Measurements from ENCODE around the gene NTRK1. TPM values are rescaled to one million over a fixed set of nuclear protein-coding genes. Genes with fewer than 3 reads are reported as not detected.

The NTRK1 gene
- total RNA-seq, 1 donor from 2014 or later, result 6.6 TPM

DNA sequence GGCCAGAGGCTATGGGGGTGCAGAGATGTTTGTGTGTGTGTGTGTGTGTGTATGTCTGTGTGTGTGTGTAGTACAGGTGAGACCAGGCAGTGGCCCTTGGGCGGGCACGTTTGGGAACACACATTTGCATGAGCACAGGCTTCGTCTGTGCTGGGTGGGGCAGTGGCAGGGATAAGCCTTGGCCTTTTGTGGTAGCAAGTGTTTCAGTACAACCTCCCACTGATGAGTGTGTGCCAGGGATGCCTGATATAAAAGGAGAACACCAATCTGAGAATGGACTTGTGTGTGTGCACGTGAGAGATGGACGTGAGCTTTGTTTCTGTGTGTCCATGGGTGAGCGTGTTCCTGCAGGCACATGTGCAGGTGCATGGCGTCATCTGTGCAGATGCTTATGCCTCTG is 3.0 kb downstream of the NTRK1 start:
- no peak for DNase-seq (ENCODE audit: extremely low spot score, unreplicated experiment)
- TF ChIP-seq, protein P1, sequence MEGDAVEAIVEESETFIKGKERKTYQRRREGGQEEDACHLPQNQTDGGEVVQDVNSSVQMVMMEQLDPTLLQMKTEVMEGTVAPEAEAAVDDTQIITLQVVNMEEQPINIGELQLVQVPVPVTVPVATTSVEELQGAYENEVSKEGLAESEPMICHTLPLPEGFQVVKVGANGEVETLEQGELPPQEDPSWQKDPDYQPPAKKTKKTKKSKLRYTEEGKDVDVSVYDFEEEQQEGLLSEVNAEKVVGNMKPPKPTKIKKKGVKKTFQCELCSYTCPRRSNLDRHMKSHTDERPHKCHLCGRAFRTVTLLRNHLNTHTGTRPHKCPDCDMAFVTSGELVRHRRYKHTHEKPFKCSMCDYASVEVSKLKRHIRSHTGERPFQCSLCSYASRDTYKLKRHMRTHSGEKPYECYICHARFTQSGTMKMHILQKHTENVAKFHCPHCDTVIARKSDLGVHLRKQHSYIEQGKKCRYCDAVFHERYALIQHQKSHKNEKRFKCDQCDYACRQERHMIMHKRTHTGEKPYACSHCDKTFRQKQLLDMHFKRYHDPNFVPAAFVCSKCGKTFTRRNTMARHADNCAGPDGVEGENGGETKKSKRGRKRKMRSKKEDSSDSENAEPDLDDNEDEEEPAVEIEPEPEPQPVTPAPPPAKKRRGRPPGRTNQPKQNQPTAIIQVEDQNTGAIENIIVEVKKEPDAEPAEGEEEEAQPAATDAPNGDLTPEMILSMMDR (conservative IDR thresholded peaks at IDR 0.05), result no peak
- peak overlapping the region; percentile 24 for H3K27ac Mint-ChIP-seq
- H3K9me3 Mint-ChIP-seq, result no peaks in the 10 kb centered on the region
- H3K36me3 Mint-ChIP-seq, result no peaks in the 10 kb centered on the region
- H3K27me3 Mint-ChIP-seq, result peaks cover 62% of the 10 kb centered on the region
- H3K4me3 Mint-ChIP-seq, result peak overlapping the region; percentile 76
- H3K4me1 Mint-ChIP-seq (ENCODE audit: unreplicated experiment), result peaks cover 38% of the 10 kb centered on the region

GRCh38 chr1:156864796-156865195 is 4.1 kb downstream of the NTRK1 start:
- Mint-ChIP-seq H3K9me3 (no peaks in the 10 kb centered on the region), H3K27ac (no peak overlapping the region), H3K4me1 (ENCODE audit: unreplicated experiment) (peaks cover 40% of the 10 kb centered on the region), H3K27me3 (peaks cover 59% of the 10 kb centered on the region), H3K36me3 (no peaks in the 10 kb centered on the region), H3K4me3 (no peak overlapping the region)
- DNase-seq (ENCODE audit: extremely low spot score, unreplicated experiment), result no peak
- TF ChIP-seq, protein P1 (conservative IDR thresholded peaks at IDR 0.05), result no peak

- DNase-seq (ENCODE audit: extremely low spot score, unreplicated experiment), result no peak
- peaks cover 58% of the 10 kb centered on the region for H3K27me3 Mint-ChIP-seq
- H3K27ac Mint-ChIP-seq, result no peak overlapping the region
- peaks cover 40% of the 10 kb centered on the region for H3K4me1 Mint-ChIP-seq (ENCODE audit: unreplicated experiment)
- H3K4me3 Mint-ChIP-seq, result no peak overlapping the region
- no peaks in the 10 kb centered on the region for H3K9me3 Mint-ChIP-seq
- TF ChIP-seq, protein P1 (conservative IDR thresholded peaks at IDR 0.05), result no peak
- H3K36me3 Mint-ChIP-seq, result no peaks in the 10 kb centered on the region
Observed at GRCh38 chr1:156865258-156865657, 4.6 kb downstream of the NTRK1 start.

DNA sequence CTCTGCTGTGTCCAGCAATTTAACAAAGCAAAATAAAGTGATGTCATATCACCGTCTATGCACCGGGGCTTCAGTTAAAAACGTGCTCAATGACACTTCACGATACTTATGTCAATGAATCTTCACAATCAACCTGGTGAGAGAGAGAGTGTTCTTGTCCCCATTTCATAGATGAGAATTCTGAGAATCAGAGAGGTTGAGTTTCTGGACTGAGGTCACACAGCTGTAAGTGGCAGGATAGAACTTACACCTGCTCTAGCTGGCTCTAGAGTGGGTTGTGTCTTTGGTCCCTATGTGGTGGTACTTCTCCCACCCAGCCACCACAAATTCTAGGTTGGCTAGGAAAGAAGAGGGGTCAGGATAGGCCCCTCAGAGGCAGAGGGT is 5.2 kb downstream of the NTRK1 start:
- Mint-ChIP-seq H3K4me1 (ENCODE audit: unreplicated experiment) (peaks cover 43% of the 10 kb centered on the region), H3K4me3 (peak overlapping the region; percentile 11), H3K36me3 (no peaks in the 10 kb centered on the region), H3K9me3 (no peaks in the 10 kb centered on the region), H3K27me3 (peaks cover 58% of the 10 kb centered on the region), H3K27ac (no peak overlapping the region)
- TF ChIP-seq, protein P1 (conservative IDR thresholded peaks at IDR 0.05), result no peak
- no peak for DNase-seq (ENCODE audit: extremely low spot score, unreplicated experiment)

- Mint-ChIP-seq H3K36me3 (no peaks in the 10 kb centered on the region), H3K4me1 (ENCODE audit: unreplicated experiment) (peaks cover 46% of the 10 kb centered on the region), H3K27me3 (peaks cover 58% of the 10 kb centered on the region), H3K27ac (no peak overlapping the region), H3K9me3 (no peaks in the 10 kb centered on the region), H3K4me3 (peak overlapping the region; percentile 39)
- DNase-seq (ENCODE audit: extremely low spot score, unreplicated experiment), result no peak
- TF ChIP-seq, protein P1 (conservative IDR thresholded peaks at IDR 0.05), result no peak
Observed at GRCh38 chr1:156866249-156866909, 5.7 kb downstream of the NTRK1 start.

All from type B pancreatic cell (in vitro differentiated cells).